ENCODE measurements around the gene SRP54.
"Not testable (repeated sequence)": the region's sequence is repeated elsewhere in the genome, so short reads cannot be mapped to it uniquely, and the experiment has no call there.

SRP54 gene

GRCh38 chr14:35050652-35051051 lies 67.9 kb downstream of the SRP54 start:
- DNase-seq = no peak

- DNase-seq = no peak
Observed at GRCh38 chr14:35051796-35052195, 69.0 kb downstream of the SRP54 start.

GRCh38 chr14:35052637-35053036 lies 69.8 kb downstream of the SRP54 start:
- no peak for DNase-seq

- not testable (repeated sequence) for DNase-seq
Observed at GRCh38 chr14:35061113-35061791, 78.5 kb downstream of the SRP54 start.

GRCh38 chr14:35065731-35066130 lies 82.9 kb downstream of the SRP54 start:
- not testable (repeated sequence) for DNase-seq

- DNase-seq = no peak
Observed at GRCh38 chr14:35068238-35069012, 85.6 kb downstream of the SRP54 start.

- no peak for DNase-seq
Observed at GRCh38 chr14:35072226-35072625, 89.4 kb downstream of the SRP54 start.

GRCh38 chr14:35073486-35073885 lies 90.7 kb downstream of the SRP54 start:
- no peak for DNase-seq

GRCh38 chr14:35078082-35078481 lies 95.3 kb downstream of the SRP54 start:
- no peak for DNase-seq
